ENCODE results near the gene IL21R.

IL21R gene

DNA sequence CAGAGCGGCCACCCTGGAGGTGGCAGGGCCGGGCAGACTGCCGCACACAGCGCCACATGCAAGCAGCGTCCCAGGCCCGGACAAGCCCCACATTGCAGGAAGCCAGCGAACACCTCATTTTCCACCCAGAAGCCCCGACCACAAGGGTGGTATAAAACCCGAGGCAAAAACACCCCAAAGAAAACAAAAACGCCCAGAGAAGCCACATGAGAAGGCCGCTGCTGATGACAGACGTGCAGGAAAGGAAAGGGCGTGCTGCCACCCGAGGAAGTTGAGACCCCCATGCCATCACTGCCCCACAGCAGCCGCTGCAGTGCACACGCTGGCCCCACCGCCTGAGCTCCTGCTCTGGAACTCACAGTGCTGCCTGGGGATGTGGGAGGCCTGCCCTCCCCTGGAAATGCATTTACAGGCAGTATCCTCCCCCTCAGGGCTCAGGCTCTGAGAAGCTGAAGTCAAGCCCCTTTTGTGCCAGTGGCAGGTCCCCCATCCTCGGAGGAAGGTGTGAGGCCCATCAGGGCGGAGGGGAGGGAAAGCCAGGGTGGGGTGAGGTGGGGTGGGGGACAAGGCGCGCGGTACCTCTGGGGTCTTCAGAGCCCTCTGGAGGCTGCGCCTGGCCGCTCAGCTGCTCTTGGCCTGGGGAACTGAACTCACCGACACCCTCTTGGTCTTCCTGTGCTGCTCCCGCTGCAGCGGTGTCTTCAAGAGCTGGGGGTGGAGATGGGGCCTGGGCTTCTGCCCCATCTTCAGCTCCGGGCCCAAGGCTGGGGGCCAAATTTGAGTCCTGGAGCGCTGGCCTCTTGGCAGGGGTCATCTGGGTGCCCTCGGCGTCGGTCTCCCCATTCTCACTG, 62.0 kb downstream of the IL21R start:
- Histone ChIP-seq H3K27me3 (ENCODE audit: control insufficient read depth in 1 of 2, insufficient read depth in 2 of 2, low read length in 2 of 2) (no peaks in the 10 kb centered on the region), H3K9me3 (ENCODE audit: low read length) (no peaks in the 10 kb centered on the region), H3K4me3 (ENCODE audit: low read depth in 1 of 2, low read length in 2 of 2) (no peak overlapping the region), H3K36me3 (ENCODE audit: insufficient read depth, low read length) (peaks cover 43% of the 10 kb centered on the region), H3K9ac (ENCODE audit: low read length) (no peak overlapping the region), H3K4me1 (ENCODE audit: insufficient read depth, low read length) (no peaks in the 10 kb centered on the region), H3K27ac (ENCODE audit: low read depth, low read length) (no peak overlapping the region)

DNA sequence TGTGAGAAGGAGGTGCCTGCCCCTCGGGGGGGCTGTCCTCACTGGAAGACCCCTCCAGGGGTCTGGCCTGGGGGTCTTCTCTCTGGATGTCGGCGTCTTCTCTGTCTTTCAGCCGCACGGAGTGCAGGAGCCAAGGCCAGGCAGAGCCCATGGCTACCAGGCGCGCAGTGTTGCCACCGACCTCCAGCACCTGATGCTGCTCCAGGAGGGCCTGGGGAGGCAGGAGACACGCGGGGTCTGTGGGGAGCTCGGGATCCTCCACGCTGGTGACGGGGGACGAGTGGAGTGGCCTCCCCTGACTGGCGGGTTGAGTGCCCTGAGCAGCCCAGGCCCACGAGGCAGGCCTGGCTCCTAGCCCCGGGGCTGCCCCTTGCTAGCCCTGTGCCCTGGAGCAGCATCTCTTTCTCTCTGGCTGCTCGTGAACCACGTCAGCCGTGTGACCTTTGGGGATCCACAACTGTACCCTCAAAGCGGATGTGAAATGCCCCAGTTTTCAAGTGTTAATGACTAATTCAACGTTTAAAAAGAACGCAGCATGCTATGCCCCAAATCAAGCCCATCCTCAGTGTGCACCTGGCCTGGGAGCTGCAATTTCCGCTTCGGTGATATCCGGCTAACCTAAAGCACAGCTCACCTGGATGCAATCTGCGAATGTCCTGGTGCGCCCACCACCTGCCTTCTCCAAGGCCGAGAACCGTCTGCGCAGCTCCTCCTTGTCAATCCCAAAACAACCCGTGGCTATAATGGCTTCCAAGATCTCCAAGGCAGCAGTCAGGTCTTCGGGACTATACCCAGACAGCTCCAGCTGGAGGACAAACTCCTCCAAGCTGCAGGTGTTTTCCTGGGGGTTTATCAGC, 62.9 kb downstream of the IL21R start:
- no peaks in the 10 kb centered on the region for H3K27me3 ChIP-seq (ENCODE audit: control insufficient read depth in 1 of 2, insufficient read depth in 2 of 2, low read length in 2 of 2)
- H3K9me3 ChIP-seq (ENCODE audit: low read length), result no peaks in the 10 kb centered on the region
- H3K4me1 ChIP-seq (ENCODE audit: insufficient read depth, low read length), result no peaks in the 10 kb centered on the region
- H3K36me3 ChIP-seq (ENCODE audit: insufficient read depth, low read length), result peaks cover 51% of the 10 kb centered on the region
- no peak overlapping the region for H3K9ac ChIP-seq (ENCODE audit: low read length)
- H3K4me3 ChIP-seq (ENCODE audit: low read depth in 1 of 2, low read length in 2 of 2), result no peak overlapping the region
- H3K27ac ChIP-seq (ENCODE audit: low read depth, low read length), result no peak overlapping the region

DNA sequence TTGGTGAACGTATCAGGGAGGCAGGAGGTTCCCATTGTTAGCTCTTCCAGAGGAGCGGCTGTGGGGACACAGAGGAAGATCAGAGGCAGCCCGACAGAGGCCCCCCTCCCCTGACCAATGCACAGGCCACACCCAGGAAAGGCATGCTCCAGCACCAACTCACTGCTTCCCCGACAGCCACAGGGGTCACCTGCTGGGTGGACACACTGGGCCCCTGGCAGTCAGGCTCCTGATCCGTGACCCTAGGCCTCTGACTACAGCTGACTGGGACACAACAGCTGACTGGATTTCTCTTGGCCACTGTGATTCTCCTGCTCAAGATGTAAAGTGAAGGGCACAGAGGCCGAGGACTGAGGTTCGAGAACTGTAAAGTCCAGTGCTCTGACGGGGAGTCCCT, 63.5 kb downstream of the IL21R start:
- peaks cover 57% of the 10 kb centered on the region for H3K36me3 ChIP-seq (ENCODE audit: insufficient read depth, low read length)
- H3K9me3 ChIP-seq (ENCODE audit: low read length), result no peaks in the 10 kb centered on the region
- no peak overlapping the region for H3K27ac ChIP-seq (ENCODE audit: low read depth, low read length)
- no peak overlapping the region for H3K4me3 ChIP-seq (ENCODE audit: low read depth in 1 of 2, low read length in 2 of 2)
- no peaks in the 10 kb centered on the region for H3K4me1 ChIP-seq (ENCODE audit: insufficient read depth, low read length)
- no peaks in the 10 kb centered on the region for H3K27me3 ChIP-seq (ENCODE audit: control insufficient read depth in 1 of 2, insufficient read depth in 2 of 2, low read length in 2 of 2)
- H3K9ac ChIP-seq (ENCODE audit: low read length), result no peak overlapping the region

DNA sequence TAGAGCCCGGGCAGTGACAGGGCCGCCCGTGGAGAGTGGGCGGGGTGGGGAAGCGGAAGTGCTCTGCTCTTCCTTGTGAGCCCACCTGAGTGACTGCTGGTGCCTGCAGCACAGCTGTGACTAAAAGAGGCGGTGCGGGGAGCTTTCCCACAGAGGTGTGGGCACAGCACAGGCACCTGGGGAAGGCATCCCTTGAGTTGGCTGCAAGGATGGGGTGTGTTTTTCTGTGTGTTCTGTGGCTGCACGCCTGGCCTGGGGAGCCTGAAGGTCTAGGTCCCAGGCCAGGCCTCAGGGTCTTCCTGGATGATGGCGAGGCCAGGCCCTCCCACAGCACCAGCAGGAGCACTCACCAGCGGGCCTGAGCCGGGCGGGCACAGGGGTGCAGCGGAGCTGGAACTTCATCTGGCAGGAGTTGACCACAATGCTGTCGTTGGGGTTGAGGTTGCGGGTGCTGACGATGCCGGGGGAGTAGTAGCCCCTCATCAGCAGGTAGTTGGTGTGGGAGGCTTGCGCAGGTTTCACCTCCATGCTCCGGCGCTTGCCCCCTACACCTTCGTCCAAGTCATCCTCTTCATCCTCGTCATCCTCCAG, 67.1 kb downstream of the IL21R start:
- Histone ChIP-seq H3K27ac (ENCODE audit: low read depth, low read length) (no peak overlapping the region), H3K27me3 (ENCODE audit: control insufficient read depth in 1 of 2, insufficient read depth in 2 of 2, low read length in 2 of 2) (no peaks in the 10 kb centered on the region), H3K4me3 (ENCODE audit: low read depth in 1 of 2, low read length in 2 of 2) (no peak overlapping the region), H3K4me1 (ENCODE audit: insufficient read depth, low read length) (no peaks in the 10 kb centered on the region), H3K9ac (ENCODE audit: low read length) (no peak overlapping the region), H3K36me3 (ENCODE audit: insufficient read depth, low read length) (peaks cover 80% of the 10 kb centered on the region), H3K9me3 (ENCODE audit: low read length) (no peaks in the 10 kb centered on the region)

DNA sequence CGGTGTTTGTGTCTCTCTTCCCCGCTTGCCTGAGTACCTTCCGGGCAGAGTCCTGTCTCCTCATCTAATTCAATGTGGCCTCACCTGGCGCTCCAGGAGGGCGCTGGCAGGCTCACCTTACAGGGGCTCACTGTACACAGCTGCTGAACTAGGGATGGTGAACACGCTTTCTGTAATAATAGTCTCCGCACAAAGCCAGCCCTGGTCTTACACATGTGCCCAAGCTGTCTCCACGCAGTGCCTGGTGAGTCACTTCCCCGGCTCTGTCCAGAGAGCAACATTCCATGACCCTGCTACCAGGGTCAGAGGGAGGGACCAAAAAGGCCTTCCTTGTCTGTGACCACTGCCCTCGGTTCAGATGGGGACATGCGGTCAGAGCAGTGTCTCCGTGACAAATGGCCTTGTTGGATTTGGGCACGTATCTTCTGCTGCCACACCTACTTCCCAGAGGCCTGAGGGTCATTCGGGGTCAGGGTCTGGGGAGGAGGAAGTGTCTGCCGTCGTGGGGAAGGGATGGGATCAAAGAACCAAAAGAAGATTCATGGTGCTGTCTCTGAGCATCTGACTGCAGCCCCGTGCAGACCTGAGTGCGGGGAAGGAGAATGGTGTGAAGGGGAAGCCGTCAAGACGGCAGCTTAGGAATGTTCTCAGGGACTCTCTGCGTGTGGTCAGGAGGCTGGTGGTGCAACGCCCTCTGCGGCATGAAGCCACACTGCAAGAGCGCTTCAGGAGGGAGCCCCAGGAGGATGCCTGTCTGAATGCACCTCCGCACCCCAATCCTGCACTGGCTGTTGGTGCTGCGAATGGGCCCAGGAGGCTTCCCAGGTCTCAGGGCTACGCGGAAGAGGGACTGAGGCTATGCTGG, 68.8 kb downstream of the IL21R start:
- no peak overlapping the region for H3K27ac ChIP-seq (ENCODE audit: low read depth, low read length)
- no peaks in the 10 kb centered on the region for H3K9me3 ChIP-seq (ENCODE audit: low read length)
- H3K4me1 ChIP-seq (ENCODE audit: insufficient read depth, low read length), result no peaks in the 10 kb centered on the region
- H3K36me3 ChIP-seq (ENCODE audit: insufficient read depth, low read length), result peaks cover 82% of the 10 kb centered on the region
- H3K4me3 ChIP-seq (ENCODE audit: low read depth in 1 of 2, low read length in 2 of 2), result no peak overlapping the region
- H3K9ac ChIP-seq (ENCODE audit: low read length), result no peak overlapping the region
- no peaks in the 10 kb centered on the region for H3K27me3 ChIP-seq (ENCODE audit: control insufficient read depth in 1 of 2, insufficient read depth in 2 of 2, low read length in 2 of 2)

DNA sequence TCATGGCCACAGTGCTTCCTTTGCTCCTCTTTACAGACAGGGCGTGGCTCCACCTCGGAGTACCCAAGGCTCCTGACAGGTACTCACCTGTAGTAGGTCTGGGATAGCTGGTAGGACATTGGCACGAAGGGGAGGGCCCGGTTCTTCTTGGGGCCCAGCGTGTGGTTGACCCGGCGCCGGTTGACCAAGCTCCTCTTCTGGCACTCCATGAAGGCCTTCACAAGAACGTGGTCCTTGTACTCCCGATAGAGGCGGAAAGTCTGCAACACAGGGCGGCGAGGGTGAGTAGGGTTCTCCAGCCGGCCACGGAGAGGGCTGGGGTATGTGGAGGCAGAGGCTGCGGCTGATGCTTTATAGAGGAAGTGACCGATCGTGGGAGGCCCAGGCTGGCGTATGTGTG, 69.7 kb downstream of the IL21R start:
- Histone ChIP-seq H3K36me3 (ENCODE audit: insufficient read depth, low read length) (peaks cover 83% of the 10 kb centered on the region), H3K9me3 (ENCODE audit: low read length) (no peaks in the 10 kb centered on the region), H3K27ac (ENCODE audit: low read depth, low read length) (no peak overlapping the region), H3K27me3 (ENCODE audit: control insufficient read depth in 1 of 2, insufficient read depth in 2 of 2, low read length in 2 of 2) (no peaks in the 10 kb centered on the region), H3K4me3 (ENCODE audit: low read depth in 1 of 2, low read length in 2 of 2) (no peak overlapping the region), H3K4me1 (ENCODE audit: insufficient read depth, low read length) (no peaks in the 10 kb centered on the region), H3K9ac (ENCODE audit: low read length) (no peak overlapping the region)

DNA sequence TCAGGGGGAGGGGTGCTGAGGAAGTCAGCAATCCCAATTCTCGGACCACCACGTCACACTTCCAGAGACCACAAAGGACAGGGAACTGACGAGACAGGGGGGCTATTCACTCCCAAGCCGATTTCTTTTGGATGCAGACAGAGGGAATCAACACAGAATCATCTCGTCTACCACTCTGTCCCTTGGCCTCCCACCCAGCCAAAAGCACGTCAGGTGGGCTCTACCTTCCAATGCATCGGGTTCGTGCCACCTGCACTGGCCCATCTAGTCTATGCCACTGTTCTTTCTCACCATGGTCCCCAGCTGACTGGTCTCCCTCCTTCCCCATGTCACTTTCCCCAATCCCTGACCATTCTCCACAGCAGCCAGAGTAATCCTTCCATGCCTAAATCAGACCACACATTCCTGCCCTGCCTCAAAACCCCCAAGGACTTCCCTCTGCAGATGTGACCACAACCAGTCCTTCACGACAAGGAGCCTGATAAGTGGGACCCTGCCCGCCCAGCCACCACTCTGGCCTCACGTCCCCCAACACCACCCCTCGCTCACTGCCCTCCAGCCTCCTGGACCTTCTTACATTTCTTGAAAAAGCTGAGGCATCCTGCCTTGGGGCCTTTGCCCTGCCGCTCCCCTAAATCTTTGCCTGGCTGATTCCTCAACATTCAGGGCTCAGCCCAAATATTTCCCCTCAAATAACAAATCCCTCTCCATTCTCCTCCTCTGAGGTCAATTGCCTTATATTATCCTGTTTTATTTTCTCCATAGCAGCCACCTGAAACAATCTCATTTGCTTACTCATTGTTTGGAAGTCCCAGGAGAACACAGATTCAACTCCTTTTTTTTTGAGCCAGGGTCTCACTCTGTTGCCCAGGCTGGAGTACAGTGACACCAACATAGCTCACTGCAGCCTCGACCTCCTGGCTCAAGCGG, 70.4 kb downstream of the IL21R start:
- Histone ChIP-seq H3K4me3 (ENCODE audit: low read depth in 1 of 2, low read length in 2 of 2) (no peak overlapping the region), H3K36me3 (ENCODE audit: insufficient read depth, low read length) (peaks cover 83% of the 10 kb centered on the region), H3K27me3 (ENCODE audit: control insufficient read depth in 1 of 2, insufficient read depth in 2 of 2, low read length in 2 of 2) (no peaks in the 10 kb centered on the region), H3K9me3 (ENCODE audit: low read length) (no peaks in the 10 kb centered on the region), H3K4me1 (ENCODE audit: insufficient read depth, low read length) (no peaks in the 10 kb centered on the region), H3K27ac (ENCODE audit: low read depth, low read length) (no peak overlapping the region), H3K9ac (ENCODE audit: low read length) (no peak overlapping the region)

DNA sequence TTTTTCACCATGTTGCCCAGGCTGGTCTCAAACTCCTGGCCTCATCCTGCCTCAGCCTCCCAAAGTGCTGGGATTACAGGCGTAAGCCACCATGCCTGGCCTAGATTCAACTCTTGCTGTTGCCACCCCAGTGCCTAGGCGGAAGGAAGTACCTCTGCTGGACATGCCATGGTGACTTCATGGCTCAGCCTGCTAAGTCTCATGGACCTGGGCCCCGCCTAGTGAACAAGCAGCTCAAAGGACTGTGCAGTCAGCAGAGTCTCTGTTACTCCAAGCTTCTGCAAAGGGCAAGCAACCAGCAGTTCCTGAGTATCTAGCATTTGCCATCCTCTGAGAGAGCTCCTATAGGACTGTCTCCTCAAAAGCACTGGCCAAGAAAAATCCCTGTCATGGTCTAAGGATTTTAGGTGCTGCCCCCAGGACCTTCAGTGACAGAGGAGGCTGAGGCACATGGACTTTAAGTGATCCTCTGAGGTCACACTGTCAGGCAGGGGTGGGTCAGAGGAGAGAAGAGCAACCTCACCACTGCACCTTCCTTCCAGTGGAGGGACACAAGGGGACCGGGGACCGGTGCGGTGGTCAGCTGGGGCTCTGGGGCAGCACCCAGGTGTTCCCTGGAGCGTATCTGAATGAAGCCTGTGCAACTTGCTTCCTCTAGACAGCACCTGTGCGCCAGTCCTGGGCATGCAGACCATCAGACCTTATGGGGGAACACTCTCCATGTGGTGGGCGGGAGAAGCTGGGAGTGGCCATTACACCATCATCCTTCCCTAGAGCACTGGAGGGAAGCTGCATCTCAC, 71.3 kb downstream of the IL21R start:
- H3K4me3 ChIP-seq (ENCODE audit: low read depth in 1 of 2, low read length in 2 of 2), result no peak overlapping the region
- H3K36me3 ChIP-seq (ENCODE audit: insufficient read depth, low read length), result peaks cover 83% of the 10 kb centered on the region
- H3K27ac ChIP-seq (ENCODE audit: low read depth, low read length), result no peak overlapping the region
- no peaks in the 10 kb centered on the region for H3K4me1 ChIP-seq (ENCODE audit: insufficient read depth, low read length)
- H3K9me3 ChIP-seq (ENCODE audit: low read length), result no peaks in the 10 kb centered on the region
- H3K9ac ChIP-seq (ENCODE audit: low read length), result no peak overlapping the region
- H3K27me3 ChIP-seq (ENCODE audit: control insufficient read depth in 1 of 2, insufficient read depth in 2 of 2, low read length in 2 of 2), result no peaks in the 10 kb centered on the region

DNA sequence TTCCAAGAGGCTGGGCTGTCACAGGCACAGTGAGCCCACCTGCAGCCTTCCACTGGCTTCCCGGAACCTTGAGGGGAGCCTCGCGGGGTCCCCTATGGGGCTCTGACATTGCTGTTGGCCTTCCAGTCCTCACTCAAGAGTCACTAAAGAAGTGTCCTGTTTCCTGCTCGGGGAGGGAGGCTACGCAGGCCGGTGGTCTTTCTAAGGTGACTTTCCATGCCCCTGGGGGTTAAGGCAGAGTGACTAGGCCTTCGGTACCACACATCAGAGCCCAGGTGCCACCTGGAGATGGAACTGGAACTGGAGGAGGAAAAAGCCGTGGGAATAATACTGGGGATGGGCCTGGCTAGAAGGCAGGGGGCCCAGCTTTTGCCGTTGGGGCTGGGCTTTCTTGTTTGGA, 72.1 kb downstream of the IL21R start:
- H3K9me3 ChIP-seq (ENCODE audit: low read length), result no peaks in the 10 kb centered on the region
- H3K4me3 ChIP-seq (ENCODE audit: low read depth in 1 of 2, low read length in 2 of 2), result no peak overlapping the region
- no peak overlapping the region for H3K27ac ChIP-seq (ENCODE audit: low read depth, low read length)
- H3K4me1 ChIP-seq (ENCODE audit: insufficient read depth, low read length), result no peaks in the 10 kb centered on the region
- H3K36me3 ChIP-seq (ENCODE audit: insufficient read depth, low read length), result peaks cover 81% of the 10 kb centered on the region
- no peak overlapping the region for H3K9ac ChIP-seq (ENCODE audit: low read length)
- H3K27me3 ChIP-seq (ENCODE audit: control insufficient read depth in 1 of 2, insufficient read depth in 2 of 2, low read length in 2 of 2), result no peaks in the 10 kb centered on the region

DNA sequence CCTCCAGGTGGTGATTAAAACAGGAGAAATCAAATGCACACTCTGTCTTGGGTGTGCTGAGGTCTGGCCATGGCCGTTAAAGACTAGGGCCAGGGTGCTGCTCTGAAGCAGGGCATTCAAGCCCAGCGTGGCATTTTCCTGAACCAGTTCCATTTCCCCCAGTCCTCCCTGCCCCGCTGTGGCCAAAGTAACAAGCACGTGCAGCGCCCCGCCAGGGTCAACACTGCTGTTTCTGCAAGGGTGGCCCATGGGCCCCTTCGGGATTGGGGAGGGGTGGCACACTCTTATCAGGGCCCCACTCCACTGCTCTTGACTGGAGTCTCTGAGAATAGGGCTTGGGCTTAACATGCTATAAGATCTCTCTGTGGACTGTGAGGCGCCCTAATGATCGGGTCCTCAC, 72.9 kb downstream of the IL21R start:
- peaks cover 73% of the 10 kb centered on the region for H3K36me3 ChIP-seq (ENCODE audit: insufficient read depth, low read length)

More for the DNA sequence above, 72.9 kb downstream of the IL21R start:
- H3K9ac ChIP-seq (ENCODE audit: low read length), result no peak overlapping the region
- no peak overlapping the region for H3K27ac ChIP-seq (ENCODE audit: low read depth, low read length)
- no peaks in the 10 kb centered on the region for H3K27me3 ChIP-seq (ENCODE audit: control insufficient read depth in 1 of 2, insufficient read depth in 2 of 2, low read length in 2 of 2)
- no peaks in the 10 kb centered on the region for H3K4me1 ChIP-seq (ENCODE audit: insufficient read depth, low read length)
- no peak overlapping the region for H3K4me3 ChIP-seq (ENCODE audit: low read depth in 1 of 2, low read length in 2 of 2)
- no peaks in the 10 kb centered on the region for H3K9me3 ChIP-seq (ENCODE audit: low read length)

Data from muscle layer of colon (tissue), 2 donors.